CD4-positive, alpha-beta T cell treated with Interleukin-4 for 4 hours (primary cell): Measurements from ENCODE around the gene NDUFA13.

ENCODE experiments used
- DNase-seq: peaks from one replicate; pipeline ENCODE4 v3.0.0-alpha.2; 2020

NDUFA13 gene

DNA sequence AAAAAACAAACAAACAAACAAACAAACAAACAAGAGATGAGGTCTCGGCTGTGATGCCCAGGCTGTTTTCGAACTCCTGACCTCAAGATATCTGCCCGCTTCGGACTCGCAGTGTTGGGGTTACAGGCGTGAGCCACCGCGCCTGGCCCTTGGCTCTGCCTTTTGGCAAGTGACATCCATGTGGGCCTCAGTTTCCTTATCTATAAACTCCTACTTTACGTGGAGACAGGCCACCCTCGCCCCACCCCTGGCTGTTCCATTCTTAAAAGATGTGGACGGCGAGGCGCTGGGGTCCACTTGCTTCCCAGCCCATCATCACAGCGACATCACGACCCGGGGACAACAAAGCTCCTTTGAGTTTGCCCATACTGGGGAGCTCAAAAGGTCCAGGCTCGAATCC, 2.3 kb upstream of the NDUFA13 start:
- DNase-seq = no peak

GRCh38 chr19:19514215-19514657, 1.8 kb upstream of the NDUFA13 start:
- no peak for DNase-seq

DNA sequence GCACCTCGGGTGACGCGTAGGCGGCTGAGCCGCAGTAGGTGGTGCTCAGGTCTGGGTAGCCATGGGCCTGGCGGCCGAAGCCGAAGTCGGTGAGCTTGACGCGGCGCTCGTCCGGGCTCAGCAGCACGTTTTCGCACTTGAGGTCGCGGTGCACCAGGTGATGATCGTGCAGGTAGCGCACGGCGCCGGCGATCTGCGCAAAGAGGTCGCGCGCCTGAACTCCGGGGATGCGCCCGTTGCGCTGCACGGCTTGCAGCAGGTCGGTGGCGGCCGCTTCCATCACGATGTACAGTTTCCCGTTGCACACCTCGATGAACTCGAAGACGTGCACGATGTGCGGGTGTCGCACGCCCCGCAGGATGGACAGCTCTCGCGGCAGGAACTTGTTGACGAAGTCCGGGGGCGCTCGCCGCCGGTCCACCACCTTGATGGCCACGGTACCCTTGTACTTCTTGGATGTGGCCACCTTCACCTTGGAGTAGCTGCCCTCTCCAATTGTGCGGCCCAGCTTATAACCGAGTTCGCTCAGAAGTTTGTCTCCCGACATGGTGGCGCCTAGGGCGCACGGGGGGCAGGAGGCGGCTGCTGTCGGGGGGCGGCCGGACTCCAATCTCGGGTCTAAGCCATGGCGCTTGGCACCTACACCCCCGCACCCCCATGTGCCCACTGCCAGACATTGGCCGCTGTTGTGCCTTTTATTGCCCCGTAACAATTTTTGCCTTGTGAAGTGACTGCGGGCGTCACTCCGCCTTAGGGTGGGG, 964 bp upstream of the NDUFA13 start, which contains the start of gene TSSK6:
Gene TSSK6, minus strand, starts transcription at position 668 of the 761 bp plus-strand sequence. Its CDS starts 121 bp downstream, at position 547.
- no peak for DNase-seq

DNA sequence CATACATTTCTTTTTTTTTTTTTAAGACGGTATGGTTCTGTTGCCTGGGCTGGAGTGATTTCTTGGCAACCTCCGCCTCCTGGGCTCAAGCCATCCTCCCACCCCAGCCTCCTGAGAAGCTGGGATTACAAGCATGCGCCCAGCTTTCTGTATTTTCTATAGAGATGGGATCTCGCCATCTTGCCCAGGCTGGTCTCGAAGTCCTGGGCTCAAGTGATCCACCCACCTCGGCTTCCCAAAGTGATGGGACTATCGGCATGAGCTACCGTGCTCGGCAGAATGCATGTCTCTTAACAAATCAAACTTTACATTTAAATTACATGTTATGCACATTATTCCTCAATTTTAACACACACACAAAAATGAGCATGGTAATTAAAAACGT, 1.2 kb downstream of the NDUFA13 start:
- DNase-seq = no peak

DNA sequence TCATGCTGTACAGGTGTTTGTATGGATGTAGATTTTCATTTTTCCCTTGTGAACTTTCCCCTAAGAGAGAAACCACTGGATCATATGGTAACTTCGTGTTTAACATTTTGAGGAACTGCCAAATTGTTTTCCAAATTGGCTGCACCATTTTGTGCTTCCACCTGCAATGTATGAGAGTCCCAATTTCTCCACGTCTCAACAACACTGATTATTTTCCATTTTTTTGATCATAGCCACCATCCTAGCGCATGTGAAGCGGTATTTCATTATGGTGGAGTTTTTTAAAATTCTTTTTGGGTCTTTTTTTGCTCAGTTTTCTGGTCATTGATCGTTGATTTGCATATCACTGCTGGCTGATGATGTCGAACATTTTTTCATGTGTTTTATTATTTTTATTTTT, 5.0 kb downstream of the NDUFA13 start:
- no peak for DNase-seq

DNA sequence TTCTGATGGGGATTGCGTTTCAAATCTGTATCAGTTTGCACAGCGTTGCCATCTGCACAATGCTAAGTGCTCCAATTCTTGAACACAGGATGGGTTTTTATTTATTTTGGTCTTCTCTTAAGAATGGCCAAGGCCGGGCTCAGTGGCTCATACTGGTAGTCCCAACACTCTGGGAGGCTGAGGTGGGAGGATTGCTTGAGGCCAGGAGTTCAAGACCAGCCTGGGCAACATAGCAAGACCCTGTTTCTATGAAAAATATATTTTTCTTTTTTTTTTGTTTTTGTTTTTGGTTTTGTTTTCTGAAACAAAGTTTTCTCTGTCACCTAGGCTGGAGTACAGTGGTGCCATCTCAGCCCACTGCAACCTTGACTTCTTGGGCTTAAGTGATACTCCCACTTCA, 7.2 kb downstream of the NDUFA13 start:
- no peak for DNase-seq

- DNase-seq = no peak
Observed at GRCh38 chr19:19524053-19524452, 8.0 kb downstream of the NDUFA13 start.

- no peak for DNase-seq
Observed at GRCh38 chr19:19525611-19526380, 9.8 kb downstream of the NDUFA13 start.

DNA sequence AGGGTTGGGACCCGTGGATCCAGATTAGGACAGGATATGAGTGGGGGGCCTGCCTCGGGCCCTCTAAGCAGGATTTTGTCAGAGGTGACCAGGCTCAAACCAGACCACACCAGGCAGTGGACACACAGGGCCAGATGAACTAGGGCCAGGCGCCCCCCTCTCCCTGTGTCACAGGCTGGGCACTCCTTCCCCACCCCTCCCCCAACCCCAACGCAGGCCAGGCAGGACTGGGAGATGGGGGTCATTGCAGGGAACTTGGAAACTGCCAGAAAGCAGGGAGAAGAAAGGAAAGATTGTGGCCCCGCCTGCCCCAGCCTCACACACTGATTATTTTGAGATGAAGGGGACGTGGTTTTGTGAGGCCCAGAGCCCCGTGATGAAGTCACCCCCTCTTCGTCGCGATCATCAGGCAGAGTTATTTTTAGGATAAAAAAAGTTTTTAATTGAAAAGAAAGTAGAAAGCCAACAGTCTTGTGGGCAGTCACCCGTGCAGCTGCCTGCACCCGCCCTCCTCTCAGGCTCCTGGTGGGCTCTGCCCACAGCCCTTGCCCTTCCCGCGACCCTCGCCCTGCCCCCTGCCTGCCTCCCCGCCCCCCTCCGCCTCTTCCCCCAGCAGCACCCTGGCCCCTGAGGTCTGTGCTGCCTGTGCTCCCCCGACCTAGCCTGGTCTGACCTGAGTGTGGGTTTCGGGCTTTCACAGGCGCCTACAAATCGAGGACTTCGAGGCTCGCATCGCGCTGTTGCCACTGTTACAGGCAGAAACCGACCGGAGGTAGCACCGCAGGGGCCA, 10.8 kb downstream of the NDUFA13 start:
- no peak for DNase-seq

DNA sequence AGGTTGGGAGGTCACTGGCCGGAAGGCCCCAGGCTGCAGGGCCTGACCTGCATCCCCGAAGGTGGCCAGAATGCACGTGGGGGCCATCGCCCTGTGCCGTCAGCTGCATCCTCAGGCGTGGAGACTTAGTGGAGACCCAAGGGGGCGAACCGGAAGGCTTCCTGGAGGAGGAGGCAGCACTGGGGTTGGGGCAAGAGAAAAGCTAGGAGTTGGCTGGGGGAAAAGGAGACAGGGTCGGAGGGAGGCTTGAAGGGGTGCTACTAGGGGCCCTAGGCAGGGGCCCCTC, 11.3 kb downstream of the NDUFA13 start:
- DNase-seq = no peak

- no peak for DNase-seq
Observed at GRCh38 chr19:19527674-19528625, 11.9 kb downstream of the NDUFA13 start.

GRCh38 chr19:19528721-19529490, 12.9 kb downstream of the NDUFA13 start, which contains the start of gene YJEFN3:
Gene YJEFN3 (plus strand): TSS chr19:19528911. CDS start chr19:19528933, 22 bp downstream.
- DNase-seq = no peak

DNA sequence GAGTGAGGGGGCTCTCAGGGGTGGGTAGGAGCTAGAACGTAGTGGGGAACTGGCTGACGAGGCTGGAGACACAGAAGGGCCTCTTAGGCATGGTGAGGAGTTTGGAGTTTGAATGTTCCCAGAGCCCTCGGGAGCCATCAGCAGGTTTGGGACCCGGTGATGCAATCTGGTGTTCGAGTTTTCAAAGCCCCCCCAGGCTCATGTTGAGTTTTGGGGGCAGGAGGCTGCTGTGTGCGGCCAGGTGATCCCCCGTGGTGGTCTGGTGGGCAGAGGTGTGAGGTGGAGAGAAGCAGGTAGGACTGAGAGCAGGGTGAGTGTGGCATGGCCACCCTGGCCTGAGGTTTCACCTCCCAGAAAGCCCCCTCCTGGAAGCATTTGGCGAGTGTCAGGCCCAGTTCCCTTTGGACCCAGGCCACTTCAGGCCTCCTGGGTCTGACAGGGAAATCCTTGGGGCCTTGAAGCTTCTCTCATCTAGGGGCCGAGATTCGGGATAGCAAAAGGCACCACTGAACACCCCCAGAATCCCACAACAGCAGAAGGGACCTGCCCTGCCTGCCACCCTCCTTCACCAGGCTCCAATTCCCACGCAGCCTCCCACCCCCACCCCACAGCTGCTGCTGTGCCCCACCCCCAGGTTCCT, 13.9 kb downstream of the NDUFA13 start:
- no peak for DNase-seq

GRCh38 chr19:19530423-19530804, 14.4 kb downstream of the NDUFA13 start:
- DNase-seq = no peak

GRCh38 chr19:19530889-19531288, 14.9 kb downstream of the NDUFA13 start:
- DNase-seq = no peak

DNA sequence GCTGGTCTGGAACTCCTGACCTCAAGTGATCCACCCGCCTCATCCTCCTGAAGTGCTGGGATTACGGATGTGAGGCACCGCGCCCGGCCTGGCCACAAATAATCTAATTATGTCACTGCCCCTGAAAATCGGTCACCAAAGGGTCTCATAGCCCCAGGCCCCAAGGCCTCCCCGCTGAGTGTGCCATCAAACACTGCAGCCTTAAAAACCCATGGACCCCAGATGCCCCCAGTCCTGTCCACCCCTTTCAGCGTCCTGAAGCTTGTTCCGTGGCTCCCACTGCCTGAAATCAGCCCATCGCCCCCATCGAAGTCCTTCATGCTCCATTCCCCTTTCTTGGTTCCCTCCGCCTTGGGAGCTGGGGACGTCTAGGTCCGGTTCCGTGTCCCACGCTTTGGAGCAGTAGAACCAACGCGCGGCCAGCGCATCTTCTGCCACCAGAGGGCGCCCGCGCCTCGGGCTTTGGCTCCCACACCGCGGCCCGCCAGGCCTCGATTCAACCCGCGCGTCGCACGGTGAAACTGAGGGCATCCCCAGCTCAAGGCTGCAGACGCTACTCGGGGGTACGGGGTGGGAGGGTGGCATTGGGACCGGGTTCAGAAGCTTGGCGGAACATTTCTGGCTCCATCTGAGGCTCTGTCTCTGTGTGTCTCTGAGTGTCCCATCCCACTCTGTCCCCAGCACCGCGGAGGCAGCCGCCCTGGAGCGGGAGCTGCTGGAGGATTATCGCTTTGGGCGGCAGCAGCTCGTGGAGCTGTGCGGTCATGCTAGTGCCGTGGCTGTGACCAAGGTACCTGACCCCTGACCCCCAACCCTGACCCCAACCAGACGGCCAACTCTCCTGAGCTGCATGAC, 16.2 kb downstream of the NDUFA13 start:
- peak; percentile 73 for DNase-seq

GRCh38 chr19:19532806-19533701, 17.0 kb downstream of the NDUFA13 start:
- no peak for DNase-seq

GRCh38 chr19:19533841-19534240, 17.8 kb downstream of the NDUFA13 start:
- DNase-seq = no peak
